ENCODE results near the gene PACSIN2. TPM values are rescaled to one million over a fixed set of nuclear protein-coding genes. Genes with fewer than 3 reads are reported as not detected.

PACSIN2 gene
- total RNA-seq, 1 experiment from 2014 or later = 70.5 TPM

DNA sequence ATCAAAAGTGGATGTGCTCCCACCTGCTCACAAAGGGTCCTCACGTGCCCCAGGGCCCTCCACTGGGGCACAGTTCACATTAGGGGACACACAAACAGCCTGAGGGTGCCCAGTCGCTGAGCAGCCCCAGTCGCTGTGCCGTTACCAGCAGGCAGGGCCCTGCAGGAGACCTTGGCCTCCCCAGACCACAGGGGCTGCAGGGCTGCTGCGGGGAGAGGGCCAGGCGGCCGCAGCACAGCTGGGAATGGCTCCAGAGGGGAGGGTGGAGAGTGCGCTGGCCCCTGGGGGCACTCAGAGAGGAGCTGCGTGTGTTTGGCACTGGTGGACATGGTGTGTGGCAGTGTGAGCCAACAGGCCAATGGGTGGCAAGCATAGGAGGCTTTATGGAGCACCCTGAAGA is 20.3 kb upstream of the PACSIN2 start:
- H3K9me3 Mint-ChIP-seq = no peaks in the 10 kb centered on the region
- CTCF ChIA-PET = interaction anchor here (0.6 to 1.1 kb wide), 2 partner anchors 9 to 1383 kb away, joined by 3 to 4 read pairs; no protein-coding TSS in a partner anchor
- H3K27me3 Mint-ChIP-seq (ENCODE audit: low read depth) = no peaks in the 10 kb centered on the region
- no peaks in the 10 kb centered on the region for H3K36me3 Mint-ChIP-seq
- no peak for ATAC-seq
- no peak overlapping the region for H3K27ac Mint-ChIP-seq
- no peak for DNase-seq (ENCODE audit: low spot score)
- no peak for TF ChIP-seq HMGA2 (CRISPR knock-in tag; IDR thresholded peaks at IDR 0.05)
- no peak for TF ChIP-seq FOXK1 (CRISPR knock-in tag; IDR thresholded peaks at IDR 0.05)
- TF ChIP-seq SMAD4 (CRISPR knock-in tag; IDR thresholded peaks at IDR 0.05) = no peak
- TF ChIP-seq JUN (CRISPR knock-in tag; IDR thresholded peaks at IDR 0.05) = no peak
- no peak for TF ChIP-seq CREM (CRISPR knock-in tag; IDR thresholded peaks at IDR 0.05)
- TF ChIP-seq ZNF219 (CRISPR knock-in tag; IDR thresholded peaks at IDR 0.05; ENCODE audit: borderline replicate concordance) = no peak
- TF ChIP-seq, protein P1, sequence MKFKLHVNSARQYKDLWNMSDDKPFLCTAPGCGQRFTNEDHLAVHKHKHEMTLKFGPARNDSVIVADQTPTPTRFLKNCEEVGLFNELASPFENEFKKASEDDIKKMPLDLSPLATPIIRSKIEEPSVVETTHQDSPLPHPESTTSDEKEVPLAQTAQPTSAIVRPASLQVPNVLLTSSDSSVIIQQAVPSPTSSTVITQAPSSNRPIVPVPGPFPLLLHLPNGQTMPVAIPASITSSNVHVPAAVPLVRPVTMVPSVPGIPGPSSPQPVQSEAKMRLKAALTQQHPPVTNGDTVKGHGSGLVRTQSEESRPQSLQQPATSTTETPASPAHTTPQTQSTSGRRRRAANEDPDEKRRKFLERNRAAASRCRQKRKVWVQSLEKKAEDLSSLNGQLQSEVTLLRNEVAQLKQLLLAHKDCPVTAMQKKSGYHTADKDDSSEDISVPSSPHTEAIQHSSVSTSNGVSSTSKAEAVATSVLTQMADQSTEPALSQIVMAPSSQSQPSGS (CRISPR knock-in tag; IDR thresholded peaks at IDR 0.05; ENCODE audit: borderline replicate concordance, low read depth) = no peak
- TF ChIP-seq, protein P2, sequence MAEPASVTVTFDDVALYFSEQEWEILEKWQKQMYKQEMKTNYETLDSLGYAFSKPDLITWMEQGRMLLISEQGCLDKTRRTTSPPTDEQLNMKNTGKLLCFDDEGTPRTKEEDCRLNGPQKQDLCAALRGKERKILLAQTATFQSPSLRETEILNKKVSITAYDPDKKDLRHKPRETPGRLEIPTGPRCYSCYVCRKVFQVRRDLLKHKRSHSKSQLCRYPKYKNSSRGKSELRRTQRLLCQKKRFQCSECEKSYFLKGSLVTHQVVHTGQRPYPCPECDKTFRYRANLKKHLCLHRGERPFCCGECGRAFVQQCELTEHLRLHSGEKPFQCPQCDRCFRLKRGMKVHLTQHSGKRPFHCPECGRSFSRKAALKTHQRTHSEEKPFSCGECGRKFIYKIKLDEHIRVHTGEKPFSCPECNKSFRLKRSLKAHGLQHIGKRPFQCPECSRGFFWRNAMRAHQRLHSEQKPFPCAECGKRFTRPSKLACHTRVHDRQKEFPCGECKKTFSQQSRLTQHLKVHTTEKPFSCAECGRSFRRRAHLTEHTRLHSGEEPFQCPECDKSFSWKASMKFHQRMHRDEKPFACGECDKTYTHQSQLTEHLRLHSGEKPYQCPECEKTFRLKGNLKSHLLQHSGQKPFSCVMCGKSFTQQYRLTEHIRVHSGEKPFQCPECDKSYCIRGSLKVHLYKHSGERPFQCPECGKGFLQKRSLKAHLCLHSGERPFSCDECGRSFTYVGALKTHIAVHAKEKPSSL (CRISPR knock-in tag; conservative IDR thresholded peaks at IDR 0.05) = no peak
- TF ChIP-seq, protein P3, sequence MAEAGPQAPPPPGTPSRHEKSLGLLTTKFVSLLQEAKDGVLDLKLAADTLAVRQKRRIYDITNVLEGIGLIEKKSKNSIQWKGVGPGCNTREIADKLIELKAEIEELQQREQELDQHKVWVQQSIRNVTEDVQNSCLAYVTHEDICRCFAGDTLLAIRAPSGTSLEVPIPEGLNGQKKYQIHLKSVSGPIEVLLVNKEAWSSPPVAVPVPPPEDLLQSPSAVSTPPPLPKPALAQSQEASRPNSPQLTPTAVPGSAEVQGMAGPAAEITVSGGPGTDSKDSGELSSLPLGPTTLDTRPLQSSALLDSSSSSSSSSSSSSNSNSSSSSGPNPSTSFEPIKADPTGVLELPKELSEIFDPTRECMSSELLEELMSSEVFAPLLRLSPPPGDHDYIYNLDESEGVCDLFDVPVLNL (CRISPR knock-in tag; IDR thresholded peaks at IDR 0.05; ENCODE audit: borderline replicate concordance, low read depth) = no peak
- no peak for TF ChIP-seq ZNF232 (CRISPR knock-in tag; IDR thresholded peaks at IDR 0.05)
- TF ChIP-seq, protein P4, sequence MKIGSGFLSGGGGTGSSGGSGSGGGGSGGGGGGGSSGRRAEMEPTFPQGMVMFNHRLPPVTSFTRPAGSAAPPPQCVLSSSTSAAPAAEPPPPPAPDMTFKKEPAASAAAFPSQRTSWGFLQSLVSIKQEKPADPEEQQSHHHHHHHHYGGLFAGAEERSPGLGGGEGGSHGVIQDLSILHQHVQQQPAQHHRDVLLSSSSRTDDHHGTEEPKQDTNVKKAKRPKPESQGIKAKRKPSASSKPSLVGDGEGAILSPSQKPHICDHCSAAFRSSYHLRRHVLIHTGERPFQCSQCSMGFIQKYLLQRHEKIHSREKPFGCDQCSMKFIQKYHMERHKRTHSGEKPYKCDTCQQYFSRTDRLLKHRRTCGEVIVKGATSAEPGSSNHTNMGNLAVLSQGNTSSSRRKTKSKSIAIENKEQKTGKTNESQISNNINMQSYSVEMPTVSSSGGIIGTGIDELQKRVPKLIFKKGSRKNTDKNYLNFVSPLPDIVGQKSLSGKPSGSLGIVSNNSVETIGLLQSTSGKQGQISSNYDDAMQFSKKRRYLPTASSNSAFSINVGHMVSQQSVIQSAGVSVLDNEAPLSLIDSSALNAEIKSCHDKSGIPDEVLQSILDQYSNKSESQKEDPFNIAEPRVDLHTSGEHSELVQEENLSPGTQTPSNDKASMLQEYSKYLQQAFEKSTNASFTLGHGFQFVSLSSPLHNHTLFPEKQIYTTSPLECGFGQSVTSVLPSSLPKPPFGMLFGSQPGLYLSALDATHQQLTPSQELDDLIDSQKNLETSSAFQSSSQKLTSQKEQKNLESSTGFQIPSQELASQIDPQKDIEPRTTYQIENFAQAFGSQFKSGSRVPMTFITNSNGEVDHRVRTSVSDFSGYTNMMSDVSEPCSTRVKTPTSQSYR (CRISPR knock-in tag; IDR thresholded peaks at IDR 0.05) = no peak
- TF ChIP-seq, protein P5, sequence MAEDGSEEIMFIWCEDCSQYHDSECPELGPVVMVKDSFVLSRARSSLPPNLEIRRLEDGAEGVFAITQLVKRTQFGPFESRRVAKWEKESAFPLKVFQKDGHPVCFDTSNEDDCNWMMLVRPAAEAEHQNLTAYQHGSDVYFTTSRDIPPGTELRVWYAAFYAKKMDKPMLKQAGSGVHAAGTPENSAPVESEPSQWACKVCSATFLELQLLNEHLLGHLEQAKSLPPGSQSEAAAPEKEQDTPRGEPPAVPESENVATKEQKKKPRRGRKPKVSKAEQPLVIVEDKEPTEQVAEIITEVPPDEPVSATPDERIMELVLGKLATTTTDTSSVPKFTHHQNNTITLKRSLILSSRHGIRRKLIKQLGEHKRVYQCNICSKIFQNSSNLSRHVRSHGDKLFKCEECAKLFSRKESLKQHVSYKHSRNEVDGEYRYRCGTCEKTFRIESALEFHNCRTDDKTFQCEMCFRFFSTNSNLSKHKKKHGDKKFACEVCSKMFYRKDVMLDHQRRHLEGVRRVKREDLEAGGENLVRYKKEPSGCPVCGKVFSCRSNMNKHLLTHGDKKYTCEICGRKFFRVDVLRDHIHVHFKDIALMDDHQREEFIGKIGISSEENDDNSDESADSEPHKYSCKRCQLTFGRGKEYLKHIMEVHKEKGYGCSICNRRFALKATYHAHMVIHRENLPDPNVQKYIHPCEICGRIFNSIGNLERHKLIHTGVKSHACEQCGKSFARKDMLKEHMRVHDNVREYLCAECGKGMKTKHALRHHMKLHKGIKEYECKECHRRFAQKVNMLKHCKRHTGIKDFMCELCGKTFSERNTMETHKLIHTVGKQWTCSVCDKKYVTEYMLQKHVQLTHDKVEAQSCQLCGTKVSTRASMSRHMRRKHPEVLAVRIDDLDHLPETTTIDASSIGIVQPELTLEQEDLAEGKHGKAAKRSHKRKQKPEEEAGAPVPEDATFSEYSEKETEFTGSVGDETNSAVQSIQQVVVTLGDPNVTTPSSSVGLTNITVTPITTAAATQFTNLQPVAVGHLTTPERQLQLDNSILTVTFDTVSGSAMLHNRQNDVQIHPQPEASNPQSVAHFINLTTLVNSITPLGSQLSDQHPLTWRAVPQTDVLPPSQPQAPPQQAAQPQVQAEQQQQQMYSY (CRISPR knock-in tag; IDR thresholded peaks at IDR 0.05) = no peak
- TF ChIP-seq, protein P6, sequence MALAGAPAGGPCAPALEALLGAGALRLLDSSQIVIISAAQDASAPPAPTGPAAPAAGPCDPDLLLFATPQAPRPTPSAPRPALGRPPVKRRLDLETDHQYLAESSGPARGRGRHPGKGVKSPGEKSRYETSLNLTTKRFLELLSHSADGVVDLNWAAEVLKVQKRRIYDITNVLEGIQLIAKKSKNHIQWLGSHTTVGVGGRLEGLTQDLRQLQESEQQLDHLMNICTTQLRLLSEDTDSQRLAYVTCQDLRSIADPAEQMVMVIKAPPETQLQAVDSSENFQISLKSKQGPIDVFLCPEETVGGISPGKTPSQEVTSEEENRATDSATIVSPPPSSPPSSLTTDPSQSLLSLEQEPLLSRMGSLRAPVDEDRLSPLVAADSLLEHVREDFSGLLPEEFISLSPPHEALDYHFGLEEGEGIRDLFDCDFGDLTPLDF (CRISPR knock-in tag; IDR thresholded peaks at IDR 0.05) = no peak
- TF ChIP-seq TCF7 (CRISPR knock-in tag; IDR thresholded peaks at IDR 0.05; ENCODE audit: low read depth) = no peak
- TF ChIP-seq, protein P7, sequence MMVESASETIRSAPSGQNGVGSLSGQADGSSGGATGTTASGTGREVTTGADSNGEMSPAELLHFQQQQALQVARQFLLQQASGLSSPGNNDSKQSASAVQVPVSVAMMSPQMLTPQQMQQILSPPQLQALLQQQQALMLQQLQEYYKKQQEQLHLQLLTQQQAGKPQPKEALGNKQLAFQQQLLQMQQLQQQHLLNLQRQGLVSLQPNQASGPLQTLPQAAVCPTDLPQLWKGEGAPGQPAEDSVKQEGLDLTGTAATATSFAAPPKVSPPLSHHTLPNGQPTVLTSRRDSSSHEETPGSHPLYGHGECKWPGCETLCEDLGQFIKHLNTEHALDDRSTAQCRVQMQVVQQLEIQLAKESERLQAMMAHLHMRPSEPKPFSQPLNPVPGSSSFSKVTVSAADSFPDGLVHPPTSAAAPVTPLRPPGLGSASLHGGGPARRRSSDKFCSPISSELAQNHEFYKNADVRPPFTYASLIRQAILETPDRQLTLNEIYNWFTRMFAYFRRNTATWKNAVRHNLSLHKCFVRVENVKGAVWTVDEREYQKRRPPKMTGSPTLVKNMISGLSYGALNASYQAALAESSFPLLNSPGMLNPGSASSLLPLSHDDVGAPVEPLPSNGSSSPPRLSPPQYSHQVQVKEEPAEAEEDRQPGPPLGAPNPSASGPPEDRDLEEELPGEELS (CRISPR knock-in tag; IDR thresholded peaks at IDR 0.05) = no peak
- TF ChIP-seq, protein P8, sequence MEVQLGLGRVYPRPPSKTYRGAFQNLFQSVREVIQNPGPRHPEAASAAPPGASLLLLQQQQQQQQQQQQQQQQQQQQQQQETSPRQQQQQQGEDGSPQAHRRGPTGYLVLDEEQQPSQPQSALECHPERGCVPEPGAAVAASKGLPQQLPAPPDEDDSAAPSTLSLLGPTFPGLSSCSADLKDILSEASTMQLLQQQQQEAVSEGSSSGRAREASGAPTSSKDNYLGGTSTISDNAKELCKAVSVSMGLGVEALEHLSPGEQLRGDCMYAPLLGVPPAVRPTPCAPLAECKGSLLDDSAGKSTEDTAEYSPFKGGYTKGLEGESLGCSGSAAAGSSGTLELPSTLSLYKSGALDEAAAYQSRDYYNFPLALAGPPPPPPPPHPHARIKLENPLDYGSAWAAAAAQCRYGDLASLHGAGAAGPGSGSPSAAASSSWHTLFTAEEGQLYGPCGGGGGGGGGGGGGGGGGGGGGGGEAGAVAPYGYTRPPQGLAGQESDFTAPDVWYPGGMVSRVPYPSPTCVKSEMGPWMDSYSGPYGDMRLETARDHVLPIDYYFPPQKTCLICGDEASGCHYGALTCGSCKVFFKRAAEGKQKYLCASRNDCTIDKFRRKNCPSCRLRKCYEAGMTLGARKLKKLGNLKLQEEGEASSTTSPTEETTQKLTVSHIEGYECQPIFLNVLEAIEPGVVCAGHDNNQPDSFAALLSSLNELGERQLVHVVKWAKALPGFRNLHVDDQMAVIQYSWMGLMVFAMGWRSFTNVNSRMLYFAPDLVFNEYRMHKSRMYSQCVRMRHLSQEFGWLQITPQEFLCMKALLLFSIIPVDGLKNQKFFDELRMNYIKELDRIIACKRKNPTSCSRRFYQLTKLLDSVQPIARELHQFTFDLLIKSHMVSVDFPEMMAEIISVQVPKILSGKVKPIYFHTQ (CRISPR knock-in tag; IDR thresholded peaks at IDR 0.05) = no peak
- no peak overlapping the region for H3K4me3 Mint-ChIP-seq
- H3K4me1 Mint-ChIP-seq = peaks cover 2% of the 10 kb centered on the region; the same call in 1 of the 2 replicates
- POLR2A ChIA-PET = no interaction called here
